ENCODE measurements around the gene TM4SF1.

The TM4SF1 gene

GRCh38 chr3:149336925-149337324 lies 40.5 kb downstream of the TM4SF1 start:
- no peaks in the 10 kb centered on the region for H3K27me3 ChIP-seq (ENCODE audit: control insufficient read depth, insufficient read depth, low read length)
- H3K4me1 ChIP-seq (ENCODE audit: control insufficient read depth, insufficient read depth, low read length), result peaks cover 28% of the 10 kb centered on the region
- no peak overlapping the region for H3K27ac ChIP-seq (ENCODE audit: low read depth, low read length)
- no peaks in the 10 kb centered on the region for H3K9me3 ChIP-seq (ENCODE audit: control insufficient read depth, insufficient read depth, low read depth, low read length)
- no peak overlapping the region for H3K4me3 ChIP-seq (ENCODE audit: low read depth, low read length)
- H3K9ac ChIP-seq (ENCODE audit: low read length), result no peak overlapping the region
- H3K36me3 ChIP-seq (ENCODE audit: control insufficient read depth, insufficient read depth, low read length), result no peaks in the 10 kb centered on the region

GRCh38 chr3:149333176-149333859 lies 44.1 kb downstream of the TM4SF1 start, which contains the start of gene TM4SF18:
TM4SF18 (minus strand) TSS chr3:149333636; CDS start chr3:149333382, 254 bp downstream.
- H3K4me3 ChIP-seq (ENCODE audit: low read depth, low read length), result no peak within 1 kb of the TSS
- H3K9me3 ChIP-seq (ENCODE audit: control insufficient read depth, insufficient read depth, low read depth, low read length), result no peaks in the 10 kb centered on the region

GRCh38 chr3:149332771-149333170 lies 44.7 kb downstream of the TM4SF1 start:
- H3K27me3 ChIP-seq (ENCODE audit: control insufficient read depth, insufficient read depth, low read length), result no peaks in the 10 kb centered on the region
- no peak overlapping the region for H3K27ac ChIP-seq (ENCODE audit: low read depth, low read length)
- no peaks in the 10 kb centered on the region for H3K36me3 ChIP-seq (ENCODE audit: control insufficient read depth, insufficient read depth, low read length)
- H3K9me3 ChIP-seq (ENCODE audit: control insufficient read depth, insufficient read depth, low read depth, low read length), result no peaks in the 10 kb centered on the region
- no peak overlapping the region for H3K9ac ChIP-seq (ENCODE audit: low read length)
- H3K4me3 ChIP-seq (ENCODE audit: low read depth, low read length), result no peak overlapping the region
- peaks cover 15% of the 10 kb centered on the region for H3K4me1 ChIP-seq (ENCODE audit: control insufficient read depth, insufficient read depth, low read length)

More at GRCh38 chr3:149333176-149333859, 44.1 kb downstream of the TM4SF1 start, which contains the start of gene TM4SF18:
- H3K9ac ChIP-seq (ENCODE audit: low read length), result no peak within 1 kb of the TSS
- H3K27me3 ChIP-seq (ENCODE audit: control insufficient read depth, insufficient read depth, low read length), result no peaks in the 10 kb centered on the region
- H3K27ac ChIP-seq (ENCODE audit: low read depth, low read length), result no peak within 1 kb of the TSS
- H3K36me3 ChIP-seq (ENCODE audit: control insufficient read depth, insufficient read depth, low read length), result no peaks in the 10 kb centered on the region
- peaks cover 15% of the 10 kb centered on the region for H3K4me1 ChIP-seq (ENCODE audit: control insufficient read depth, insufficient read depth, low read length)

GRCh38 chr3:149332227-149332765 lies 45.2 kb downstream of the TM4SF1 start:
- Histone ChIP-seq H3K4me3 (ENCODE audit: low read depth, low read length) (no peak overlapping the region), H3K27me3 (ENCODE audit: control insufficient read depth, insufficient read depth, low read length) (no peaks in the 10 kb centered on the region), H3K27ac (ENCODE audit: low read depth, low read length) (no peak overlapping the region), H3K9me3 (ENCODE audit: control insufficient read depth, insufficient read depth, low read depth, low read length) (no peaks in the 10 kb centered on the region), H3K4me1 (ENCODE audit: control insufficient read depth, insufficient read depth, low read length) (peaks cover 15% of the 10 kb centered on the region), H3K9ac (ENCODE audit: low read length) (no peak overlapping the region), H3K36me3 (ENCODE audit: control insufficient read depth, insufficient read depth, low read length) (no peaks in the 10 kb centered on the region)

GRCh38 chr3:149331396-149331795 lies 46.1 kb downstream of the TM4SF1 start:
- no peaks in the 10 kb centered on the region for H3K36me3 ChIP-seq (ENCODE audit: control insufficient read depth, insufficient read depth, low read length)
- no peak overlapping the region for H3K9ac ChIP-seq (ENCODE audit: low read length)
- no peak overlapping the region for H3K27ac ChIP-seq (ENCODE audit: low read depth, low read length)
- no peak overlapping the region for H3K4me3 ChIP-seq (ENCODE audit: low read depth, low read length)
- no peaks in the 10 kb centered on the region for H3K9me3 ChIP-seq (ENCODE audit: control insufficient read depth, insufficient read depth, low read depth, low read length)
- H3K4me1 ChIP-seq (ENCODE audit: control insufficient read depth, insufficient read depth, low read length), result peaks cover 15% of the 10 kb centered on the region
- H3K27me3 ChIP-seq (ENCODE audit: control insufficient read depth, insufficient read depth, low read length), result no peaks in the 10 kb centered on the region

- H3K27me3 ChIP-seq (ENCODE audit: control insufficient read depth, insufficient read depth, low read length), result no peaks in the 10 kb centered on the region
- peaks cover 15% of the 10 kb centered on the region for H3K4me1 ChIP-seq (ENCODE audit: control insufficient read depth, insufficient read depth, low read length)
- no peaks in the 10 kb centered on the region for H3K9me3 ChIP-seq (ENCODE audit: control insufficient read depth, insufficient read depth, low read depth, low read length)
- no peaks in the 10 kb centered on the region for H3K36me3 ChIP-seq (ENCODE audit: control insufficient read depth, insufficient read depth, low read length)
- H3K27ac ChIP-seq (ENCODE audit: low read depth, low read length), result no peak overlapping the region
- H3K9ac ChIP-seq (ENCODE audit: low read length), result no peak overlapping the region
- no peak overlapping the region for H3K4me3 ChIP-seq (ENCODE audit: low read depth, low read length)
Measured at GRCh38 chr3:149330609-149331331, 46.7 kb downstream of the TM4SF1 start.

GRCh38 chr3:149327156-149327555 lies 50.3 kb downstream of the TM4SF1 start:
- H3K4me3 ChIP-seq (ENCODE audit: low read depth, low read length), result no peak overlapping the region
- H3K9ac ChIP-seq (ENCODE audit: low read length), result no peak overlapping the region
- no peaks in the 10 kb centered on the region for H3K4me1 ChIP-seq (ENCODE audit: control insufficient read depth, insufficient read depth, low read length)
- H3K27ac ChIP-seq (ENCODE audit: low read depth, low read length), result no peak overlapping the region
- no peaks in the 10 kb centered on the region for H3K27me3 ChIP-seq (ENCODE audit: control insufficient read depth, insufficient read depth, low read length)
- H3K9me3 ChIP-seq (ENCODE audit: control insufficient read depth, insufficient read depth, low read depth, low read length), result no peaks in the 10 kb centered on the region
- no peaks in the 10 kb centered on the region for H3K36me3 ChIP-seq (ENCODE audit: control insufficient read depth, insufficient read depth, low read length)

- H3K9ac ChIP-seq (ENCODE audit: low read length), result no peak overlapping the region
Measured at GRCh38 chr3:149325581-149325980, 51.9 kb downstream of the TM4SF1 start.

GRCh38 chr3:149324332-149324731 lies 53.1 kb downstream of the TM4SF1 start:
- H3K9ac ChIP-seq (ENCODE audit: low read length), result no peak overlapping the region
- no peak overlapping the region for H3K4me3 ChIP-seq (ENCODE audit: low read depth, low read length)
- H3K4me1 ChIP-seq (ENCODE audit: control insufficient read depth, insufficient read depth, low read length), result peaks cover 6% of the 10 kb centered on the region; the same call in 1 of the 2 replicates
- no peaks in the 10 kb centered on the region for H3K36me3 ChIP-seq (ENCODE audit: control insufficient read depth, insufficient read depth, low read length)
- no peak overlapping the region for H3K27ac ChIP-seq (ENCODE audit: low read depth, low read length)
- H3K9me3 ChIP-seq (ENCODE audit: control insufficient read depth, insufficient read depth, low read depth, low read length), result no peaks in the 10 kb centered on the region
- H3K27me3 ChIP-seq (ENCODE audit: control insufficient read depth, insufficient read depth, low read length), result no peaks in the 10 kb centered on the region

More at GRCh38 chr3:149325581-149325980, 51.9 kb downstream of the TM4SF1 start:
- no peaks in the 10 kb centered on the region for H3K9me3 ChIP-seq (ENCODE audit: control insufficient read depth, insufficient read depth, low read depth, low read length)
- no peak overlapping the region for H3K4me3 ChIP-seq (ENCODE audit: low read depth, low read length)
- no peaks in the 10 kb centered on the region for H3K4me1 ChIP-seq (ENCODE audit: control insufficient read depth, insufficient read depth, low read length)
- no peak overlapping the region for H3K27ac ChIP-seq (ENCODE audit: low read depth, low read length)
- H3K27me3 ChIP-seq (ENCODE audit: control insufficient read depth, insufficient read depth, low read length), result no peaks in the 10 kb centered on the region
- no peaks in the 10 kb centered on the region for H3K36me3 ChIP-seq (ENCODE audit: control insufficient read depth, insufficient read depth, low read length)

GRCh38 chr3:149321640-149322039 lies 55.8 kb downstream of the TM4SF1 start:
- Histone ChIP-seq H3K9ac (ENCODE audit: low read length) (no peak overlapping the region), H3K27ac (ENCODE audit: low read depth, low read length) (no peak overlapping the region), H3K27me3 (ENCODE audit: control insufficient read depth, insufficient read depth, low read length) (no peaks in the 10 kb centered on the region), H3K36me3 (ENCODE audit: control insufficient read depth, insufficient read depth, low read length) (no peaks in the 10 kb centered on the region), H3K4me1 (ENCODE audit: control insufficient read depth, insufficient read depth, low read length) (peaks cover 6% of the 10 kb centered on the region; the same call in 1 of the 2 replicates), H3K9me3 (ENCODE audit: control insufficient read depth, insufficient read depth, low read depth, low read length) (no peaks in the 10 kb centered on the region), H3K4me3 (ENCODE audit: low read depth, low read length) (no peak overlapping the region)

GRCh38 chr3:149321136-149321535 lies 56.3 kb downstream of the TM4SF1 start:
- Histone ChIP-seq H3K9me3 (ENCODE audit: control insufficient read depth, insufficient read depth, low read depth, low read length) (no peaks in the 10 kb centered on the region), H3K27ac (ENCODE audit: low read depth, low read length) (no peak overlapping the region), H3K27me3 (ENCODE audit: control insufficient read depth, insufficient read depth, low read length) (no peaks in the 10 kb centered on the region), H3K9ac (ENCODE audit: low read length) (no peak overlapping the region), H3K4me1 (ENCODE audit: control insufficient read depth, insufficient read depth, low read length) (peaks cover 6% of the 10 kb centered on the region; the same call in 1 of the 2 replicates), H3K4me3 (ENCODE audit: low read depth, low read length) (no peak overlapping the region), H3K36me3 (ENCODE audit: control insufficient read depth, insufficient read depth, low read length) (no peaks in the 10 kb centered on the region)
